HL-60 (cell line): ENCODE data around the gene SLC14A1.

Experiments
- CTCF ChIP-seq: IDR thresholded peaks from one replicate; pipeline ENCODE4 v1.5.1; 2011; ENCODE audit warnings: low read length, control low read depth, inconsistent platforms; ENCODE audit not compliant: insufficient read depth
- POLR2AphosphoS5 ChIP-seq: IDR thresholded peaks from 2 replicates; pipeline ENCODE4 v1.6.1; 2012; ENCODE audit warnings: low read depth
- SPI1 ChIP-seq: IDR thresholded peaks from 2 replicates; pipeline ENCODE4 v1.6.1; 2012; ENCODE audit warnings: low read depth, mild to moderate bottlenecking, borderline replicate concordance

GRCh38 chr18:45702708-45703265 lies 21.2 kb upstream of the SLC14A1 start:
- TF ChIP-seq CTCF (no peak), POLR2AphosphoS5 (no peak), SPI1 (no peak)
